Brain microvascular endothelial cell (primary cell): Measurements from ENCODE around the gene CAPN9.

ENCODE experiments used
- DNase-seq: peaks from one replicate; pipeline ENCODE4 v3.0.0-alpha.2; 2020
- H3K27ac ChIP-seq: fragments of 250-450 bp; sonication (Bioruptor Pico); 2 replicates; pipeline ENCODE4 v1.5.1; 2020; ENCODE audit warnings: mild to moderate bottlenecking, moderate library complexity
- H3K27me3 ChIP-seq: fragments of 250-450 bp; sonication (Bioruptor Pico); replicated peaks from 2 replicates; pipeline ENCODE4 v1.5.1; 2020; ENCODE audit warnings: mild to moderate bottlenecking
- H3K36me3 ChIP-seq: fragments of 250-450 bp; sonication (Bioruptor Pico); replicated peaks from 2 replicates; pipeline ENCODE4 v1.5.1; 2020; ENCODE audit warnings: mild to moderate bottlenecking
- H3K4me3 ChIP-seq: 2 replicates; pipeline ENCODE4 v1.5.1; 2011; ENCODE audit warnings: low read depth, mild to moderate bottlenecking, control low read depth, low read length, moderate library complexity
- CTCF ChIP-seq: IDR thresholded peaks from 2 replicates; pipeline ENCODE4 v1.5.1; 2011; ENCODE audit warnings: low read depth, mild to moderate bottlenecking, moderate library complexity, low read length, control low read depth, inconsistent platforms; ENCODE audit errors: missing control alignments
- in situ Hi-C: cut with HindIII; loops from 2 replicates; pipeline ENCODE4 v1.10.0; 2017; ENCODE audit warnings: low sequenced_read_pairs, low pct_ligation_motif_present

Gene CAPN9

GRCh38 chr1:230747890-230748800, 957 bp downstream of the CAPN9 start:
- no peak for TF ChIP-seq CTCF
- H3K27ac ChIP-seq, result no peak overlapping the region
- in situ Hi-C loops, result no loop called here
- H3K36me3 ChIP-seq, result no peaks in the 10 kb centered on the region
- H3K27me3 ChIP-seq, result no peaks in the 10 kb centered on the region
- no peak overlapping the region for H3K4me3 ChIP-seq
- DNase-seq, result no peak

GRCh38 chr1:230749150-230749549, 2.0 kb downstream of the CAPN9 start:
- no peak for DNase-seq
- H3K27me3 ChIP-seq, result no peaks in the 10 kb centered on the region
- H3K36me3 ChIP-seq, result no peaks in the 10 kb centered on the region
- no peak for TF ChIP-seq CTCF
- H3K4me3 ChIP-seq, result no peak overlapping the region
- H3K27ac ChIP-seq, result no peak overlapping the region
- in situ Hi-C loops, result no loop called here

GRCh38 chr1:230749635-230750034, 2.4 kb downstream of the CAPN9 start:
- H3K27me3 ChIP-seq, result no peaks in the 10 kb centered on the region
- no peak overlapping the region for H3K4me3 ChIP-seq
- no peak for TF ChIP-seq CTCF
- no peaks in the 10 kb centered on the region for H3K36me3 ChIP-seq
- no peak overlapping the region for H3K27ac ChIP-seq
- in situ Hi-C loops, result no loop called here
- no peak for DNase-seq

- no peaks in the 10 kb centered on the region for H3K27me3 ChIP-seq
- no peak overlapping the region for H3K27ac ChIP-seq
- in situ Hi-C loops, result no loop called here
- no peaks in the 10 kb centered on the region for H3K36me3 ChIP-seq
- H3K4me3 ChIP-seq, result no peak overlapping the region
- no peak for DNase-seq
- no peak for TF ChIP-seq CTCF
These were observed 3.4 kb downstream of the CAPN9 start for GRCh38 chr1:230750576-230750975.

GRCh38 chr1:230750986-230751625, 3.9 kb downstream of the CAPN9 start:
- Histone ChIP-seq H3K27me3 (no peaks in the 10 kb centered on the region), H3K36me3 (no peaks in the 10 kb centered on the region), H3K4me3 (no peak overlapping the region), H3K27ac (no peak overlapping the region)
- no peak for TF ChIP-seq CTCF
- in situ Hi-C loops, result no loop called here
- no peak for DNase-seq
